Left renal pelvis (tissue), 4 donors: ENCODE results near the gene ACADL. TPM values are rescaled to one million over a fixed set of nuclear protein-coding genes. Genes with fewer than 3 reads are reported as not detected.
A peak's percentile ranks its signal among the peaks of the same experiment; 100 is the strongest.

Experiments
- DNase-seq, 4 donors: peaks; one replicate each; pipeline ENCODE4 v3.0.0-alpha.2; 2013; ENCODE audit warnings: low read depth in 4 of 4, low spot score in 3 of 4
- polyA plus RNA-seq, 4 donors: library from polyadenylated mRNA; unstranded; fragments of 120-200 nt; gene quantifications; one replicate each; pipeline ENCODE4 v1.2.1, GENCODE V29; 2013; ENCODE audit not compliant: insufficient read length in 4 of 4

The ACADL gene
- polyA plus RNA-seq, 4 donors: 2.3 to 24.0 (median 18.1) TPM

DNA sequence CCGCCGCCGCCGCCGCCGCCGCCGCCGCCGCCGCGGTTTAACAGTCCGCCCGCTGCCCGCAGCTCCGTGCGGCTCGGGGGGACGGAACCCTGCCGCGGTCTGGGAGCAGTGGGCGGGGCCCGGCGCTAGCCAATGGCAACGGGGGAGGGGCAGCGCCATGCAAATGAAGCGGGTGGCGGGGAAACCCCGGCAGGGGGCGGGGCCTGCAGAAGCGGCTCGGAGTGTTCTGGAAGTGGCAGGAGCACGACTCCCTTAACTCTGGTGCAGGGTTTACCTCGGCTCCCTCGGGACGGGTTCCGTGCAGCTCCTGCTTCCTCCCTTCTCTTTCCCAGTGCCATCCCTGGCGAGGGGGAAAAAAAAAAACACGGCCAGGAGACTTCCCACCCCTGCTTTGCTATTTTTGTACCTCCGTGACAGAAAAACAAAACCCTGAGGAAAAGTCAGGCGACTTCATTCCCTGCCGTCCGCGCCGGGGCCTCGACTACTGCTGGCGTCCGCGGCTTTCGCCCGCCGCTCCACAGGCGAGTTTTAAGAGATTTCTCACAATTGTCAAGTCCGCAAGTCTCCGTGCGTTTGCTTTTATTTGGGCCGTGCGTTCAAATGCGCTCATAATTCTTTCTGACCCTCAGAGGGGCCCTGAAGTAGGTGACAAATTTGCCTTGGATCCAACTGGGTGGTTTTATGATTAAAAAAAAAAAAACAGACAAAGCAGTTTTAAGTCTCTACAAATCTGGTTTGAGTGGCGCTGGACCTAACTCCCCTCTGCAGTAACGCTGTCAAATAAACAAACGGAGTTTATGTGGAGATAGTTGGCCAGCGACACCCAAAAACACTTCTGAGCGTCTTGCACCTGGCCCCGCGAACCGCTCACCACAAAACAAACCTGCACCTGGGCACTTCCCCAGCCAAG lies 53.7 kb downstream of the ACADL start, which contains the start of gene KANSL1L:
Gene KANSL1L, minus strand, starts transcription at position 101 of the 910 bp plus-strand sequence. CDS start 16,827 bp downstream, outside the sequence.
- DNase-seq: peak; percentile 89 to 92 (median 90)

DNA sequence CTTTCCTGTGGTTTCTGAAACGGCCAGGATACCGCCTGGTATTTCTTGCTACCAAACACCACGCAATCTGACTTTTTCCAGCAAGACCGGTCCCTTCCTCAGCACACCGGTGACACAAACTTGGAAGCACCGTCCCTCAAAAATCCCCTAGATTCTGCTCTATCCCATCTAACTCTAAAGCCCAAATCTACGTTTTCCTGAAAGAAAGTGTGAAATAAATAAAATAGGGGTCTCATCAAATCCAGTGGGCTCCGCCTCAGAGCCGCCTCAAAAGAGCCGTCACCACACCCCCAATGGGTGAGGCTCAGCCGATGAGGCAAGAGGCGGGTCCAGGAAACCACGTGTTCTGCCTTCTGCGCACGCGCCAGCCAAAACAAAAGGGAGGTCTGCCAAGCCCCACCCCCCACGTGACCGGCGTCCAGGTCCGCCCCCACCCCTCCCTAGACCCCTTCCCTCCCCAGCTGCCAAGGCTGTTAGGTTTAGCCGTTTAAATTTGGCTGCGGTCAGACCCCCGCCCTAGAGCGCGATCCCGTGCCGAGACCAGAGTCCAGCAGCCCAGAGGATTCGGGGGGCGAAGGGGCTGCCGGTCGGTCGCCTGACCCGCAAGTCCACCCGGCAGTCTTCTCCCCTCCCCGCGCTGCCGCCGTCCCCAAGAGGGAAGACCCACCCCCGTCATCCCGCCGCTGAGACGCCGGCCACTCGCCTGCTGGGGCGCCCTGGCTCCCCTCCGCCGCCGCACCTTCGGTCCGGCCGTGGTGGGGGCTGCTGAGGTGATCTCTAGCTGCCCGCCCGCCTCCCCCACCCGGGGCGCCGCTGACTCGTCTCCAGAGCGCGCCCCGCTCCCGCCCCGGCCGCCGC lies 54.6 kb downstream of the ACADL start:
- peak; percentile 94 to 96 (median 96) for DNase-seq

DNA sequence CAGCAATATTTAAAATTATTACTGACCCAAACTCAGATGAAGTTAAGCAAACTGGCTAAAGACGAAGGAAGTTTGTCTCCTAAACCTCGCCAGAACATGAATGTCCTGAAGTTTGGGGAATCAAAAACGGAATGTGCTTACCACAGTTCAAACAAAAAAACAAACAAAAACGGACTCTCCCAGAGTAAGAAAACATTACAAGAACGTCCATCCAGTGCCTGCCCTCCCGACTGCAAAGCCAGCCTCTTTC lies 55.1 kb downstream of the ACADL start:
- no peak for DNase-seq

DNA sequence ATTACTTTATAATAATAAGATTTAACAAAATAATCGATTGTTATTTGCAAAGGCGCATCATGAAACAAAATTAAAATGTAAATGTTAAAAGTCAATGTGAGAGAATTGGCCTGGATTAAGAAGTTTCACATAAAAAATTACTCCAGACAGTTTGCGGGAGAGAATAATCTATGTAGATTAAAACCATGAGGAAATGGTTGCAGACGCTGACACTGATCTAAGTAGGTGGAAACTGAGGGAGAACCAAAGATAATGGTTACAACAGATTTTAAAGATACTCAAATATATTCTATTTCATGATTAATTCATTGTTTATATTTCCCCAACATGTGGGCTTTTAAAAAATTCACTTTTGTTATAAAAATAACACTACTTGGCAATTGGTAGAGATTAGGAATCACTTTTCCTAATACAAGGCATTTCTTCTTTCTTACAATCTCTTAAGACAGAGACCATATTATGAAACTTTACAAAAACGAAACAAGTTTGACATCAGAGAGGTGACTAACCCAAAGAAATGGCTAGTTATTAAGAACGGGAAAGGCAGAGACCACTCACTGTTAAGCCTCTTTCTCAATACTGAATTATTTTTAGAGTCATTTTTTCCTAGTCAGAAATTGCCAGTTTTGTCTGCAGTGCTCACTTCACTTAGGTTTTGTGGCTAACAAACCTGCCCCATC lies 55.6 kb downstream of the ACADL start:
- no peak for DNase-seq

DNA sequence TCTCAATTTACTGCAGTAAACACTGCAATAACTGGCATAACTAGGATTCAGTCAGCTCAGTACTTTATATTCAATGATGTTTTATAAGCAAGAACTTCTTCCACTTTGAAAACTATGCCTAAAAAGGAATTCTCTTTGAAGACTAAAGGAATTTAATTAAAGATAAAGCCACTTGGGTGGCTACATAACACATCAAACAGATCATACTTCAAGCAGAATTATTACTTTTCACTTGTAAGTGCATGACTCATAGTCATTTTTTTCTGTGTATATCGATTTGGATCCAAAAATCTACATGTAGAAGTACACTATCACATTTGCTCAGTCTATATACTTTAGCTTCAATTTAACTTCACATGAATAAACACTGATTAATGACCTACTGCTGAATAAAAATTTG lies 58.0 kb downstream of the ACADL start:
- no peak for DNase-seq

DNA sequence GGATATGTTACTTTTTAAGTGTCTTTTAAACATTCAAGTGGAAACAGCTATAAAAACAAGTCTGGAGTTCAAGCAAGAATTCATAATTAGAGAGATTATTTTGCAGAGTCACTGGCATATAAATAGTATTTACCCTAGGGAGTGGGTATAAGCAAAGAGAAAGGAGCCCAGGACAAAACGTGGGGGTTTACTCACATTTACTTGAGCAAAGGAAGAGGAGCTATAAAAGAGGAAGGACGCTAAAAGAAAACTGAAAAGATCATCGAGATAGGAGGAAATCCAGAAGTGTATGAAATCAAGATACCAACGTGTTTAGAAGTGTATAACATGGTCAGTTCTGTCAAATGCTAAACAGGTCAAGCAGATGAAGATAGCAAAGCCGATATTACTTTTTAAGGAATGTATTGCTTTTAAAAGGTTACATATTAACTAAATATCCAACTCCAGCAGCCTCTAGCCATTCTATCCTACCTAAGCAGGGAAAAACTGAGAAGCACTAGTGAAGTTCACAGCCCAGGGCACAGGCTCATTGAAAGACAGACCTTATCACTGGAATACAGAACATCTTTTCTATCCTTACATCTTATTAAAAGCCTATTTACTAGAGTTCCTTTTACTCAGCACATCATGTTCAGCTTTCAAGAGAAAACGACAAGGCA lies 62.7 kb downstream of the ACADL start:
- DNase-seq: no peak

DNA sequence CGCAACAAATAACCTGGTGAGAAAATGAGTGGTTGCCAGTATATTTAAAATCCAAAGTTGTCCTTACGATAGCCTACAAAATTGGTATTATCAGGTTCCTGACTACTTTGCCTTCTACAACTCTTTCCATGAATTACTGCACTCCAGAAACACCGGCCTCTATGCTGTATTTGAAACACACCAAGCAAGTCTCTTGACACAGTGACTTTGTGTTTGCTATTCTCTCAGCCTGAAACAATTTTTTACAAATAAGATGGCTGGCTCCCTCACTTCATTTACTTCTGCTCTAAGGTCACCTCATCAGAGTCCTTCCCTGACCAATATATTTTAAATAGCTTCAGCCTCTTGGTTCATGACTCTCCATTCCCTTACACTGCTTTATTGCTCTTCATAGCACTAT lies 66.2 kb downstream of the ACADL start:
- DNase-seq: no peak

DNA sequence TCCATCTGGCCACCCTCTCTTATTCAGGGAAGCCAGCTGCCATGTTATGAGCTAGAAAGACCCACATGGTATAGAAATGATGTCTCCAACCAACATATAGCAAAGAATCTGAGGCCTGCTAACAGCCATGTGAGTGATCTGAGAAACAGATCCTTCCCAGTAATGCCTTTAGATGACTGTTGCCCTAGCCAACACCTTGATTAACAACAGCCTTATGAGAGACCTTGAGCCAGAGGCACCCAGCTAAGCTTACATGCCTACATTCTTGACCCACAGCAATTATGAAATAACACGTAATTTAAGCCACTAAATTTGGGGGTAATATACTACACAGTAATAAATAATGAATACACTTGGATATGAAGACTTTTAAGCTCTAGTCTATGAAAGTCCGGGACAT lies 67.0 kb downstream of the ACADL start:
- DNase-seq: no peak

DNA sequence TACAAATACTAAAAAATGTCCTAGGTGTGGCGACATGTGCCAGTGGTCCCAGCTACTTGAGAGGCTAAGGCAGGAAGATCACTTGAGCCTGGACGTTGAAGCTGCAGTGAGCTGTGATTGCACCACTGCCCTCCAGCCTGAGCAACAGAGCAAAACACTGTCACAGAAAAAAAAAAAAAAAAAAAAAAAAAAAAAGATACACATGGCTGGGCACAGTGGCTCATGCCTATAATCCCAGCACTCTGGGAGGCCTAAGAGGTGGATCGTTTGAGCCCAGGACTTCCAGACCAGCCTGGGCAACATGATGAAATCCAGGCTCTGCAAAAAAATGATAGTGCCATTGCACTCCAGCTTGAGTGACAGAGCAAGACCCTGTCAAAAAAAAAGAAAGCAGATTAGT lies 67.7 kb downstream of the ACADL start:
- DNase-seq: no peak

DNA sequence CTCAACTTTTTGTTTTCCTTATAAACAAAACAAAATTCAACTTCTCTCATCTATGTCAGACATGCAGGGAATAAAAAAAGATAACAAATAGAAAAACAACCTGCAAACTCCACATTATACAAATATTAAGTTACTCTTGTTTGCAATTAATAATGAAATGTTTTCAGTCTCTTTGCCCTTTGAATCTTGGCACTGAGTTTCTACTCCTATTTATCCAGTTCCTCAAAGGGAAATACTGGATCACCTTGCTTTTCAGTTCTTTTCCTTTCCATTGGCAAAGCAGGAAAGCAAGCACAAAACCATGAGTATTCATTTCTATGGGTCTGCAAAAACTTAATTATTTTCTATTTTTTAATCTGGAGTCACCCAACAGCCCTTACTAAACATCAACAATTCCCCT lies 77.6 kb downstream of the ACADL start:
- DNase-seq: no peak

Other genes starting within 250 kb of the ACADL start
- gene RPE, start 222.8 kb downstream of the ACADL start, polyA plus RNA-seq: 10 to 100 TPM; 45.2 to 66.3 (median 62.6) TPM
- 10 to 100 TPM; 29.0 to 72.1 (median 53.6) TPM for gene KANSL1L, start 54.0 kb downstream of the ACADL start, polyA plus RNA-seq
- 1 to 10 TPM in 1 of 4 donors, not detected in 3; 1.2 TPM for gene MYL1, start 89.7 kb upstream of the ACADL start, polyA plus RNA-seq